Endothelial cell of umbilical vein (primary cell): ENCODE results near the gene INO80B. TPM values are rescaled to one million over a fixed set of nuclear protein-coding genes. Genes with fewer than 3 reads are reported as not detected.

ENCODE experiments used
- BruUV-seq: library from RNA; stranded (reverse); fragments of 400-500 nt; replicated peaks from 2 replicates; lab custom pipeline; 2021; lab: Mats Ljungman, UMichigan
- CTCF ChIA-PET: fragments of 300-600, 350-600 bp; sonication (Branson Sonifier 250); formaldehyde crosslinking; loops from one replicate; lab custom pipeline; 2021; ENCODE audit warnings: antibody characterized with exemption, inconsistent platforms; lab: Charles Lee
- POLR2A ChIA-PET: fragments of 300-600, 350-600 bp; sonication (Branson Sonifier 250); formaldehyde crosslinking; loops from one replicate; lab custom pipeline; 2021; ENCODE audit warnings: antibody characterized with exemption, inconsistent platforms; lab: Charles Lee
- DNase-seq: peaks from one replicate; pipeline ENCODE4 v3.0.0-alpha.2; 2011; ENCODE audit warnings: low read depth, low spot score
- FAIRE-seq: peaks from 2 replicates; lab custom pipeline; 2011; peaks lifted over from hg19 to GRCh38; lab: Jason Lieb, UNC
- H2AFZ ChIP-seq: 2 replicates; pipeline ENCODE4 v1.6.0; 2012; ENCODE audit warnings: low read depth, low read length, control low read depth, inconsistent platforms
- H3K27ac ChIP-seq: 2 replicates; pipeline ENCODE4 v1.5.1; 2011; ENCODE audit warnings: low read depth, mild to moderate bottlenecking, control low read depth, low read length, moderate library complexity; ENCODE audit not compliant: insufficient read depth
- H3K27me3 ChIP-seq, 2 experiments: 2 replicates each; pipeline versions ENCODE4 v1.6.0 to v1.6.1; 2011; ENCODE audit warnings: low read length in 2 of 2, mixed read lengths in 1 of 2; ENCODE audit not compliant: control insufficient read depth in 2 of 2, insufficient read depth in 2 of 2
- H3K36me3 ChIP-seq, 2 experiments: 2 replicates in 1 of 2; 3 replicates in 1 of 2; pipeline ENCODE4 v1.5.1; 2011; ENCODE audit warnings: low read length in 2 of 2, mild to moderate bottlenecking in 1 of 2, moderate library complexity in 1 of 2; ENCODE audit not compliant: control insufficient read depth in 2 of 2, insufficient read depth in 2 of 2; ENCODE audit errors: extremely low read depth in 1 of 2
- H3K4me1 ChIP-seq: 3 replicates; pipeline ENCODE4 v1.5.1; 2011; ENCODE audit warnings: mild to moderate bottlenecking, low read length; ENCODE audit not compliant: control insufficient read depth, insufficient read depth; ENCODE audit errors: extremely low read depth
- H3K4me2 ChIP-seq: 2 replicates; pipeline ENCODE4 v1.6.1; 2011; ENCODE audit warnings: low read length, control low read depth, mixed read lengths; ENCODE audit not compliant: insufficient read depth
- H3K4me3 ChIP-seq, 3 experiments: fragments of 200-600 bp in 1 of 3; sonication (generic), shearing (Covaris generic) in 1 of 3; replicated peaks in 1 of 3; 2 replicates each; pipeline ENCODE4 v1.5.1; 2011 to 2016; ENCODE audit warnings: control low read depth in 3 of 3, low read length in 3 of 3, mild to moderate bottlenecking in 2 of 3, inconsistent platforms in 1 of 3, low read depth in 1 of 3, moderate library complexity in 1 of 3; ENCODE audit not compliant: insufficient read depth in 1 of 3
- H3K79me2 ChIP-seq: 2 replicates; pipeline ENCODE4 v1.6.0; 2012; ENCODE audit warnings: low read length, inconsistent platforms; ENCODE audit not compliant: control insufficient read depth, insufficient read depth
- H3K9ac ChIP-seq: replicated peaks from 2 replicates; pipeline ENCODE3; 2011; ENCODE audit warnings: low read length, control low read depth; ENCODE audit not compliant: insufficient read depth; ENCODE audit errors: extremely low read depth
- H3K9me1 ChIP-seq: replicated peaks from 3 replicates; pipeline ENCODE4 v1.6.0; 2011; ENCODE audit warnings: mild to moderate bottlenecking, low read length; ENCODE audit not compliant: control insufficient read depth, insufficient read depth; ENCODE audit errors: extremely low read depth
- H3K9me3 ChIP-seq: replicated peaks from 2 replicates; pipeline ENCODE4 v1.5.1; 2012; ENCODE audit warnings: low read length, inconsistent platforms; ENCODE audit not compliant: control insufficient read depth, insufficient read depth
- H4K20me1 ChIP-seq: replicated peaks from 2 replicates; pipeline ENCODE3; 2011; ENCODE audit warnings: mild to moderate bottlenecking, low read length; ENCODE audit not compliant: control insufficient read depth, insufficient read depth; ENCODE audit errors: extremely low read depth
- CTCF ChIP-seq, 2 donors: IDR thresholded peaks; 1 replicate in 1 of 2; 2 replicates in 1 of 2; pipeline ENCODE4 v1.5.1; 2011; ENCODE audit warnings: low read length in 2 of 2, mild to moderate bottlenecking in 2 of 2, moderate library complexity in 2 of 2, control low read depth in 1 of 2, inconsistent platforms in 1 of 2, low read depth in 1 of 2; ENCODE audit not compliant: insufficient read depth in 1 of 2; ENCODE audit errors: extremely low read depth in 1 of 2
- EZH2 ChIP-seq: IDR thresholded peaks from 2 replicates; pipeline ENCODE4 v1.6.1; 2012; ENCODE audit warnings: borderline replicate concordance, low read depth, mild to moderate bottlenecking, moderate library complexity, low read length, inconsistent platforms; ENCODE audit not compliant: severe bottlenecking
- FOS ChIP-seq: IDR thresholded peaks from 2 replicates; pipeline ENCODE4 v1.6.1; 2011; ENCODE audit warnings: mild to moderate bottlenecking, low read length, moderate library complexity, borderline replicate concordance; ENCODE audit not compliant: insufficient read depth
- GATA2 ChIP-seq: IDR thresholded peaks from 2 replicates; pipeline ENCODE4 v1.7.0; 2011; ENCODE audit warnings: low read depth, mild to moderate bottlenecking, moderate library complexity, mixed read lengths, low read length; ENCODE audit not compliant: insufficient read length, insufficient read depth
- MAX ChIP-seq: IDR thresholded peaks from 2 replicates; pipeline ENCODE4 v1.6.1; 2011; ENCODE audit not compliant: insufficient read depth, insufficient read length
- MYC ChIP-seq: IDR thresholded peaks from one replicate; pipeline ENCODE4 v1.6.1; 2011; ENCODE audit warnings: mild to moderate bottlenecking, low read depth, low read length
- POLR2AphosphoS5 ChIP-seq: IDR thresholded peaks from 2 replicates; pipeline ENCODE4 v1.6.1; 2012; ENCODE audit warnings: low read depth, mild to moderate bottlenecking, control low read depth, low read length, moderate library complexity; ENCODE audit not compliant: insufficient read depth
- dilution Hi-C: fragments of 300-500 bp; cut with MboI; formaldehyde crosslinking; loops from one replicate; pipeline ENCODE4 v1.15.0; 2019; ENCODE audit warnings: low sequenced_read_pairs; ENCODE audit not compliant: extremely low pct_ligation_motif_present
- intact Hi-C: fragments of 100-400 bp; cut with micrococcal nuclease; formaldehyde crosslinking; loops from one replicate; pipeline ENCODE4 v1.10.0; 2022
- polyA plus RNA-seq, 4 experiments: library from polyadenylated mRNA; depleted of rRNA in 3 of 4; stranded (reverse) in 3 of 4; unstranded in 1 of 4; fragments of >200 nt; gene quantifications; 2 replicates each; pipeline versions ENCODE4 v1.2.1 to v1.2.3, GENCODE V29; 2011 to 2012; ENCODE audit warnings: missing spikeins in 1 of 4
- total RNA-seq: library from RNA; stranded (reverse); gene quantifications from 2 replicates; pipeline ENCODE4 v1.2.3, GENCODE V29; 2021

The INO80B gene
- total and polyA plus RNA-seq, 2 donors (not counting 3 experiments of a cell fraction or from before 2014, with no cell fraction given) = 15.1 to 24.2 TPM

GRCh38 chr2:74427551-74427950 is 27.3 kb upstream of the INO80B start:
- Histone ChIP-seq H3K9ac (no peak overlapping the region), H3K4me2 (no peak overlapping the region), H3K4me1 (no peaks in the 10 kb centered on the region), H4K20me1 (no peaks in the 10 kb centered on the region), H3K9me3 (no peaks in the 10 kb centered on the region), H3K27me3 (no peaks in the 10 kb centered on the region), H3K9me1 (no peaks in the 10 kb centered on the region), H3K36me3 (peaks cover 4 to 35% of the 10 kb centered on the region in 2 experiments), H3K79me2 (no peaks in the 10 kb centered on the region), H2AFZ (no peak overlapping the region), H3K27ac (no peak overlapping the region), H3K4me3 (no peak overlapping the region)
- DNase-seq = no peak
- ChIA-PET POLR2A (no interaction called here), CTCF (interaction anchor here (0.9 to 1.1 kb wide), 3 partner anchors 13 to 27 kb away, joined by 3 to 4 read pairs (median 3); no protein-coding TSS in a partner anchor)
- dilution Hi-C loops = no loop called here
- BruUV-seq = no TSS peak
- TF ChIP-seq MYC (no peak), FOS (no peak), GATA2 (no peak), MAX (no peak), EZH2 (no peak)
- FAIRE-seq = no peak
- intact Hi-C loops = no loop called here

GRCh38 chr2:74428675-74429074 is 26.2 kb upstream of the INO80B start:
- Histone ChIP-seq H3K9me1 (no peaks in the 10 kb centered on the region), H3K27ac (no peak overlapping the region), H3K79me2 (no peaks in the 10 kb centered on the region), H3K9ac (no peak overlapping the region), H3K4me2 (no peak overlapping the region), H3K27me3 (no peaks in the 10 kb centered on the region), H3K36me3 (peaks cover 4 to 35% of the 10 kb centered on the region in 2 experiments), H3K9me3 (no peaks in the 10 kb centered on the region), H3K4me3 (no peak overlapping the region), H4K20me1 (no peaks in the 10 kb centered on the region), H2AFZ (no peak overlapping the region), H3K4me1 (no peaks in the 10 kb centered on the region)
- no peak for FAIRE-seq
- TF ChIP-seq POLR2AphosphoS5 (no peak), CTCF (IDR thresholded peaks at IDR 0.05; ENCODE audit: extremely low read depth in 1 of 2, insufficient read depth in 1 of 2, low read depth in 1 of 2, low read length in 2 of 2) (no peak), EZH2 (no peak), GATA2 (no peak)
- dilution Hi-C loops (no loop called here), intact Hi-C loops (no loop called here)
- ChIA-PET CTCF (interaction anchor here (1.0 kb wide), 1 partner anchor 28 kb away, joined by 4 read pairs; no protein-coding TSS in a partner anchor), POLR2A (no interaction called here)
- DNase-seq = no peak
- BruUV-seq = no TSS peak
